HT1080 (cell line): Measurements from ENCODE around the gene PSORS1C1. TPM values are rescaled to one million over a fixed set of nuclear protein-coding genes. Genes with fewer than 3 reads are reported as not detected.

Source experiments
- DNase-seq: peaks from one replicate; pipeline ENCODE4 v3.0.0-alpha.2; 2015; ENCODE audit warnings: low read depth
- total RNA-seq: library from RNA; depleted of rRNA; stranded (reverse); fragments of >200 nt; shearing (Covaris generic); gene quantifications from 2 replicates; pipeline ENCODE4 v1.2.3, GENCODE V29; 2014

The PSORS1C1 gene
- total RNA-seq, 1 experiment from 2014 or later: 0.64 TPM

- DNase-seq: peak; percentile 79
Observed at GRCh38 chr6:31094389-31094881, 20.2 kb upstream of the PSORS1C1 start.

- DNase-seq: no peak
Observed at GRCh38 chr6:31096215-31096614, 18.4 kb upstream of the PSORS1C1 start.

GRCh38 chr6:31096656-31097055 lies 17.9 kb upstream of the PSORS1C1 start:
- DNase-seq: no peak

- DNase-seq: no peak
Observed at GRCh38 chr6:31098449-31098938, 16.1 kb upstream of the PSORS1C1 start.

GRCh38 chr6:31103136-31103535 lies 11.5 kb upstream of the PSORS1C1 start:
- DNase-seq: no peak

- DNase-seq: no peak
Observed at GRCh38 chr6:31107052-31107451, 7.5 kb upstream of the PSORS1C1 start.

- no peak for DNase-seq
Observed at GRCh38 chr6:31110825-31111582, 3.6 kb upstream of the PSORS1C1 start.

GRCh38 chr6:31111712-31112111 lies 2.9 kb upstream of the PSORS1C1 start:
- no peak for DNase-seq

GRCh38 chr6:31112478-31112877 lies 2.1 kb upstream of the PSORS1C1 start, which contains the start of gene C6orf15:
Gene C6orf15 (minus strand): TSS chr6:31112575. CDS start chr6:31112555, 20 bp downstream.
- DNase-seq: no peak

- peak; percentile 18 for DNase-seq
Observed at GRCh38 chr6:31113861-31114540, 599 bp upstream of the PSORS1C1 start.

- peak; percentile 80 for DNase-seq
Observed at GRCh38 chr6:31114970-31115849, 610 bp downstream of the PSORS1C1 start.

GRCh38 chr6:31115941-31116560 lies 1.5 kb downstream of the PSORS1C1 start:
- DNase-seq: no peak

GRCh38 chr6:31116661-31117385 lies 2.2 kb downstream of the PSORS1C1 start:
- DNase-seq: no peak

- no peak for DNase-seq
Observed at GRCh38 chr6:31118178-31118577, 3.6 kb downstream of the PSORS1C1 start.

GRCh38 chr6:31120151-31120915 lies 5.7 kb downstream of the PSORS1C1 start, which contains the start of gene CDSN:
Gene CDSN (minus strand): TSS chr6:31120446. CDS start chr6:31120419, 27 bp downstream.
- no peak for DNase-seq

- DNase-seq: no peak
Observed at GRCh38 chr6:31121131-31121790, 6.7 kb downstream of the PSORS1C1 start.

- peak; percentile 84 for DNase-seq
Observed at GRCh38 chr6:31122791-31123706, 8.4 kb downstream of the PSORS1C1 start.

GRCh38 chr6:31125162-31125561 lies 10.6 kb downstream of the PSORS1C1 start:
- peak; percentile 49 for DNase-seq
